ENCODE data around the gene VIM. TPM values are rescaled to one million over a fixed set of nuclear protein-coding genes. Genes with fewer than 3 reads are reported as not detected.

The VIM gene
- total and polyA plus RNA-seq, 2 experiments from 2014 or later = 131 to 228 TPM

- Mint-ChIP-seq H3K4me3 (no peak overlapping the region), H3K9me3 (peaks cover 68% of the 10 kb centered on the region), H3K4me1 (no peaks in the 10 kb centered on the region), H3K36me3 (ENCODE audit: low read depth) (peaks cover 39% of the 10 kb centered on the region; the same call in 2 of the 3 replicates), H3K27me3 (ENCODE audit: insufficient read depth, low read depth, poor library complexity) (peaks cover 2% of the 10 kb centered on the region), H3K27ac (no peak overlapping the region)
- ATAC-seq (no peak), DNase-seq (ENCODE audit: low spot score) (no peak)
- H3K27ac ChIP-seq (ENCODE audit: low read depth) = no peak overlapping the region
- no peaks in the 10 kb centered on the region for H3K79me2 ChIP-seq (replicated peaks; ENCODE audit: insufficient read depth)
- TF ChIP-seq ZNF462 (CRISPR knock-in tag; IDR thresholded peaks at IDR 0.05) (no peak), REST (IDR thresholded peaks at IDR 0.05; ENCODE audit: unreplicated experiment) (no peak), ZNF114 (CRISPR knock-in tag; IDR thresholded peaks at IDR 0.05) (no peak), EZH2phosphoT487 (IDR thresholded peaks at IDR 0.05; ENCODE audit: unreplicated experiment) (no peak), CREB1 (CRISPR knock-in tag; IDR thresholded peaks at IDR 0.05; ENCODE audit: low read depth) (no peak), STAT1 (IDR thresholded peaks at IDR 0.05; ENCODE audit: unreplicated experiment) (no peak), ETS1 (IDR thresholded peaks at IDR 0.05) (no peak), NANOG (IDR thresholded peaks at IDR 0.05; ENCODE audit: borderline replicate concordance) (no peak), EZH2 (IDR thresholded peaks at IDR 0.05; ENCODE audit: low read depth, unreplicated experiment) (no peak), POLR2AphosphoS5 (IDR thresholded peaks at IDR 0.05; ENCODE audit: low read depth) (no peak), ZNF331 (CRISPR knock-in tag; IDR thresholded peaks at IDR 0.05; ENCODE audit: low read depth) (no peak), CTCF (conservative IDR thresholded peaks at IDR 0.05; ENCODE audit: low read depth in 2 of 2) (no peak), JUNB (IDR thresholded peaks at IDR 0.05; ENCODE audit: unreplicated experiment) (no peak)
- no peaks in the 10 kb centered on the region for H3K27me3 ChIP-seq (ENCODE audit: insufficient read depth)
- H4K20me1 ChIP-seq (replicated peaks; ENCODE audit: insufficient read depth) = no peaks in the 10 kb centered on the region
- H2AFZ ChIP-seq = no peak overlapping the region
- H3K4me3 ChIP-seq = no peak overlapping the region
- no peaks in the 10 kb centered on the region for H3K4me1 ChIP-seq (ENCODE audit: insufficient read depth)
- no peaks in the 10 kb centered on the region for H3F3A ChIP-seq (replicated peaks; ENCODE audit: low read depth)
- peaks cover 14% of the 10 kb centered on the region for H3K36me3 ChIP-seq (ENCODE audit: insufficient read depth)
- peaks cover 4% of the 10 kb centered on the region; the same call in 1 of the 2 replicates for H3K9me2 ChIP-seq (ENCODE audit: insufficient read depth)
- H3K4me2 ChIP-seq = no peak overlapping the region
Measured at GRCh38 chr10:17263580-17263979, 35.5 kb downstream of the VIM start.
